GM12801 (cell line): ENCODE data around the gene DGKE.

Source experiments
- TF ChIP-seq, protein P1 (sequence below): IDR thresholded peaks from one replicate; pipeline ENCODE4 v1.5.1; 2011; ENCODE audit warnings: control low read depth; ENCODE audit not compliant: insufficient read length; ENCODE audit errors: extremely low read depth

Gene DGKE

GRCh38 chr17:56833809-56834379 is at the start of gene DGKE, which contains the start of gene C17orf67:
Gene DGKE, plus strand, starts transcription at chr17:56834151. Its CDS starts 645 bp downstream, at chr17:56834796.
Gene C17orf67, minus strand, starts transcription at chr17:56833920. Its CDS starts 18,110 bp downstream, at chr17:56815810.
- TF ChIP-seq, protein P1, sequence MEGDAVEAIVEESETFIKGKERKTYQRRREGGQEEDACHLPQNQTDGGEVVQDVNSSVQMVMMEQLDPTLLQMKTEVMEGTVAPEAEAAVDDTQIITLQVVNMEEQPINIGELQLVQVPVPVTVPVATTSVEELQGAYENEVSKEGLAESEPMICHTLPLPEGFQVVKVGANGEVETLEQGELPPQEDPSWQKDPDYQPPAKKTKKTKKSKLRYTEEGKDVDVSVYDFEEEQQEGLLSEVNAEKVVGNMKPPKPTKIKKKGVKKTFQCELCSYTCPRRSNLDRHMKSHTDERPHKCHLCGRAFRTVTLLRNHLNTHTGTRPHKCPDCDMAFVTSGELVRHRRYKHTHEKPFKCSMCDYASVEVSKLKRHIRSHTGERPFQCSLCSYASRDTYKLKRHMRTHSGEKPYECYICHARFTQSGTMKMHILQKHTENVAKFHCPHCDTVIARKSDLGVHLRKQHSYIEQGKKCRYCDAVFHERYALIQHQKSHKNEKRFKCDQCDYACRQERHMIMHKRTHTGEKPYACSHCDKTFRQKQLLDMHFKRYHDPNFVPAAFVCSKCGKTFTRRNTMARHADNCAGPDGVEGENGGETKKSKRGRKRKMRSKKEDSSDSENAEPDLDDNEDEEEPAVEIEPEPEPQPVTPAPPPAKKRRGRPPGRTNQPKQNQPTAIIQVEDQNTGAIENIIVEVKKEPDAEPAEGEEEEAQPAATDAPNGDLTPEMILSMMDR: no peak

DNA sequence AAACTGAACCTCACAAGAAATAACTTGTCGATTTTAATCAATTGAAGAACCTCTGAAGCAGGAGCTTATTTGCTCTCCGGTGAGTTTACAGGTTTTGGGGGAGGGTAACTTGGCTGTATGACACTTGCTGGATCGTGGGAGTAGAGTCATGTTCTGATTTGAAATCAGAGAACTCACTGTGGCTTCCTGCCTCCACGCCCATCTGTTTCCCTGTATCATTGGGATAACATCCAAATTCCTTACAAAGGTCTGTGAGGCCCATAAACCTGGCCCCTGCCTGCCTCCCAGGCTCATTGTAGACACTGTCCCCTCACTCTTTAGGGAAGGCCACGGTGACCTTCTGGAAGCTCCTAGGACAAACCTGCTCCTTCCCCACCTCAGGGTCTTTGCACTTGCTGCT is 48.5 kb upstream of the DGKE start:
- TF ChIP-seq, protein P1: no peak

- TF ChIP-seq, protein P1: no peak
These were observed 47.8 kb upstream of the DGKE start for GRCh38 chr17:56785997-56786680.

DNA sequence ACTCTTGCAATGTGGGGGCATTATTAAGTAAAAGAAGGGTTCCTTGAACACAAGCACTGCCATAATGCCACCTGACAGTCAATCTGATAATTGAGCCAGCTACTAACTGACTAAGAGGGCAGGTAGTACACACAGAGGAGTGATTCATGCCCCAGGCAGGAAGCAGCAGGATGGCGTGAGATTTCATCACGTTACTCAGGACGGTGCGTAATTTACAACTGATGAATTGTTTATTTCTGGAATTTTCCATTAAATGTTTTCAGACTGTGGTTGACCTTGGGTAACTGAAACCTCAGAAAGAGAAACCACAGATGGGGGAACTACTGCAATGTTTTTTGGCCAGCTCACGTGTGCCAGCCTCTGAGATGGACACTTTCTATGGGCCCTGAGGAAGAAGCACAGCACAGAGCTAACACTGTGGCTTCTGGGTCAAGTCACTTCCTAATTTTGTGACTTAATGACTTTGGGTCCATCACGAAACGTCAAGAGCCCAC is 46.9 kb upstream of the DGKE start:
- TF ChIP-seq, protein P1: no peak

DNA sequence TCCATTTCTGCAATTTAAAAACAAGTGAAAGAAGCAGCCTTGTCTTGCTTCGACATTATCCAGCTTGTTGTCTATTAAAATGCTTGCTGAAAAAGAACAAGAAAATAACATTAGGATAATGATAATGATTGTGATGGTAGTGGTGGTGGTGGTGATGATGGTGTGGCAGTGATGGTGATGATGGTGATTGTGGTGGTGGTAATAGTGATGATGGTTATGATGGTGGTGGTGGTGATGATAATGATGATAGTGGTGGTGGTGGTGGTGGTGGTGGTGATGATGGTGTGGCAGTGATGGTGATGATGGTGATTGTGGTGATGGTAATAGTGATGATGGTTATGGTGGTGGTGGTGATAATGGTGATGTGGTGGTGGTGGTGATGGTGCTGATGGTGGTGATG is 41.7 kb upstream of the DGKE start:
- TF ChIP-seq, protein P1: no peak

- TF ChIP-seq, protein P1: no peak
These were observed 40.4 kb upstream of the DGKE start for GRCh38 chr17:56793531-56793930.

DNA sequence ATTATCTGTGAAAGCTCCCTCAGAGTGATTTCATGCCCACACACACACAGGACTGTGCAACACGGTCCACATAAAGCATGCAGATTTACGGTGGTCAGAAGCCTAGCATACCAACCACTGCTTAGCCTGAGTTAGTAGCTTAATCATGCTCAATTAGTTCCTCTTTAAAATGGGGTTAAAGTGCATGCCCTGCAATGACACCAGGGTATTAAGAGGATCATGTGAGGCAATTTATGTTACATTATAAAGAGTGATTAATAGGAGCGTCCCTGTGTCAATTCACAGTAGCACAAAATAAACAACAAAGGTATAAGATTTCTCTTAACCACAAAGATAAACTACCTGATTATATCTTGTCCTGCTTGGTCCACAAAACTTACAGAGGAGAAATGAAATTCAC is 40.0 kb upstream of the DGKE start:
- TF ChIP-seq, protein P1: no peak
